HepG2 (cell line): ENCODE results near the gene LIN28B. TPM values are rescaled to one million over a fixed set of nuclear protein-coding genes. Genes with fewer than 3 reads are reported as not detected.

Experiments
- CBX1 ChIP-seq: IDR thresholded peaks from one replicate; pipeline ENCODE4 v1.6.1; 2016; ENCODE audit warnings: antibody characterized with exemption, low read depth
- HMG20B ChIP-seq: conservative IDR thresholded peaks from 2 replicates; pipeline ENCODE4 v1.6.1; 2016; ENCODE audit warnings: missing genetic modification reagents, missing compliant biosample characterization
- HNF4A ChIP-seq: sonication (generic); formaldehyde crosslinking; IDR thresholded peaks from 2 replicates; pipeline ENCODE4 v1.4.0; 2020; ENCODE audit warnings: missing genetic modification reagents
- HNRNPL ChIP-seq: fragments of 200-400 bp; formaldehyde crosslinking; IDR thresholded peaks from 2 replicates; pipeline ENCODE4 v1.6.1; 2017; ENCODE audit warnings: mild to moderate bottlenecking, low read depth, low read length
- SMC3 ChIP-seq: IDR thresholded peaks from 2 replicates; pipeline ENCODE4 v1.6.1; 2011; ENCODE audit warnings: low read length, improper control_type of control experiment
- SRSF1 ChIP-seq: fragments of 200-400 bp; formaldehyde crosslinking; optimal IDR thresholded peaks from 2 replicates; pipeline ENCODE3; 2017; ENCODE audit warnings: mild to moderate bottlenecking, low read depth, low read length, moderate library complexity
- ZKSCAN1 ChIP-seq: fragments of 150-350 bp; IDR thresholded peaks from 2 replicates; pipeline ENCODE4 v1.6.1; 2014; ENCODE audit warnings: low read length
- ZNF160 ChIP-seq: sonication (generic); formaldehyde crosslinking; IDR thresholded peaks from 2 replicates; pipeline ENCODE4 v1.8.0; 2022; ENCODE audit warnings: mild to moderate bottlenecking, inconsistent platforms, missing genetic modification reagents
- ZNF20 ChIP-seq: sonication (generic); formaldehyde crosslinking; IDR thresholded peaks from 2 replicates; pipeline ENCODE4 v1.4.0; 2020; ENCODE audit warnings: mild to moderate bottlenecking, moderate library complexity, missing genetic modification reagents
- ZSCAN21 ChIP-seq: sonication (generic); formaldehyde crosslinking; IDR thresholded peaks from 2 replicates; pipeline ENCODE4 v1.8.0; 2022; ENCODE audit warnings: mild to moderate bottlenecking, missing genetic modification reagents, moderate library complexity, borderline replicate concordance
- ZSCAN31 ChIP-seq: sonication (generic); formaldehyde crosslinking; IDR thresholded peaks from 2 replicates; pipeline ENCODE4 v1.5.0; 2020; ENCODE audit warnings: low read depth, mild to moderate bottlenecking, missing genetic modification reagents
- polyA plus RNA-seq, 8 experiments: library from polyadenylated mRNA; depleted of rRNA in 3 of 8; stranded (reverse) in 7 of 8; unstranded in 1 of 8; fragments of >200 nt; fragmentation: Illumina TruSeq in 4 of 8; extraction: Trizol in 4 of 8; gene quantifications; 2 replicates each; pipeline versions ENCODE4 v1.2.1 to v1.2.3, GENCODE V29; 2011 to 2016; ENCODE audit warnings: low read depth in 4 of 8, missing spikeins in 1 of 8, mixed read lengths in 1 of 8; ENCODE audit not compliant: insufficient read depth in 1 of 8
- total RNA-seq, 5 experiments: library from RNA; depleted of rRNA; stranded (reverse); fragments of >200 nt; fragmentation: Illumina TruSeq; extraction: Trizol; gene quantifications; 2 replicates each; pipeline ENCODE4 v1.2.3, GENCODE V29; 2016; ENCODE audit warnings: low read depth in 1 of 5
- TF ChIP-seq, protein P1 (sequence below), 2 experiments: sonication (generic) in 1 of 2; formaldehyde crosslinking in 1 of 2; IDR thresholded peaks; 2 replicates each; pipeline versions ENCODE4 v1.6.1 to v1.9.0; 2014 to 2022; ENCODE audit warnings: antibody characterized with exemption in 1 of 2, borderline replicate concordance in 1 of 2, inconsistent platforms in 1 of 2, low read depth in 1 of 2, missing genetic modification reagents in 1 of 2
- TF ChIP-seq, protein P2 (sequence below): sonication (generic); formaldehyde crosslinking; IDR thresholded peaks from 2 replicates; pipeline ENCODE4 v1.4.0; 2020; ENCODE audit warnings: missing genetic modification reagents
- TF ChIP-seq, protein P3 (sequence below): sonication (generic); formaldehyde crosslinking; IDR thresholded peaks from 2 replicates; pipeline ENCODE4 v1.5.1; 2020; ENCODE audit warnings: mild to moderate bottlenecking, missing genetic modification reagents, moderate library complexity

The LIN28B gene
- total and polyA plus RNA-seq, 2 of the 13 experiments (the other 11 are each of a cell fraction or from before 2014, with no cell fraction given): 14.5 to 56.8 TPM

DNA sequence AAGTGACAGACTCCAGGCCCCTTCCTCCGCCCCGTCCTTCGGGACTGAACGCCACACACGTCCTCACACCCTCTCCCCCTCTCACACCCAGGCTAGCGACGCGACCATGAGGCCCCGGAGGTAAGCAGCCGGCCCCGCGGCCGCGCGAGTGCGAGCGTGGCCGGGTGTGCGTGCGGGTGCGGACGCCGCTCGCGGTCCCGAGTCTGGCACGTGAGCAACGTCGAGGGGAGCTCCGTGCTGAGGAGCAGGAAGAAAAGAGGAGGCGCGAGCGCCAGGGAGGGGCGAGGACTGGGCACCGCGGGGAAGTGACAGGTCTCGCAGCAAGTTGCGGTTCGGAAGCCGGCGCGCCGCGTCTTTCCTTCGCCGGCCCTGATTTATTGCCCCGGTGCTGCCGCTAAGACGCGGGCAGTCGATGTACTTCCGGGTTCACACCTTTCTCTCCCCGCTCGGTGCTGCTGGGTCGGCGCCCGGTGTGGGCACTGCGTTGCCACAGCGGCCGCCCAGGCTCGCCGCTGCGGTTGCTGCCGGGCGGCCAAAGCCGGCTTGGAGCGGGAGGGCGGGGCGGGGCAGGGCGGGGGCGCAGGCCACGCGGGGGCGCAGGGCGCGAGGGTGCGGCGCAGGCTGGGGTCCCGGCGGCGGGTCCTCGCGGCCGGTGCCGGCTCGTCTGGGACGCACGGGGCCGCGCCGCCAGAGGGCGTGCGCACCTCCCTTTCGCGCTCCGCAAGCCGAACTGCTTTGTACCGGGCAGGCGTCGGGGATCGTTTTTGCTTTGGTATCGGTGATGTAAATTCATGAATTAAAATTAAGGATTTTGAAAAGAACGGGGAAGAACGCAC, 15.8 kb upstream of the LIN28B start (continued):
- TF ChIP-seq, protein P1, sequence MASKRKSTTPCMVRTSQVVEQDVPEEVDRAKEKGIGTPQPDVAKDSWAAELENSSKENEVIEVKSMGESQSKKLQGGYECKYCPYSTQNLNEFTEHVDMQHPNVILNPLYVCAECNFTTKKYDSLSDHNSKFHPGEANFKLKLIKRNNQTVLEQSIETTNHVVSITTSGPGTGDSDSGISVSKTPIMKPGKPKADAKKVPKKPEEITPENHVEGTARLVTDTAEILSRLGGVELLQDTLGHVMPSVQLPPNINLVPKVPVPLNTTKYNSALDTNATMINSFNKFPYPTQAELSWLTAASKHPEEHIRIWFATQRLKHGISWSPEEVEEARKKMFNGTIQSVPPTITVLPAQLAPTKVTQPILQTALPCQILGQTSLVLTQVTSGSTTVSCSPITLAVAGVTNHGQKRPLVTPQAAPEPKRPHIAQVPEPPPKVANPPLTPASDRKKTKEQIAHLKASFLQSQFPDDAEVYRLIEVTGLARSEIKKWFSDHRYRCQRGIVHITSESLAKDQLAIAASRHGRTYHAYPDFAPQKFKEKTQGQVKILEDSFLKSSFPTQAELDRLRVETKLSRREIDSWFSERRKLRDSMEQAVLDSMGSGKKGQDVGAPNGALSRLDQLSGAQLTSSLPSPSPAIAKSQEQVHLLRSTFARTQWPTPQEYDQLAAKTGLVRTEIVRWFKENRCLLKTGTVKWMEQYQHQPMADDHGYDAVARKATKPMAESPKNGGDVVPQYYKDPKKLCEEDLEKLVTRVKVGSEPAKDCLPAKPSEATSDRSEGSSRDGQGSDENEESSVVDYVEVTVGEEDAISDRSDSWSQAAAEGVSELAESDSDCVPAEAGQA (IDR thresholded peaks at IDR 0.05; ENCODE audit: low read depth): no peak
- TF ChIP-seq, protein P1 (CRISPR knock-in tag; IDR thresholded peaks at IDR 0.05; ENCODE audit: borderline replicate concordance): peak; percentile 73; the same call in 1 of the 2 replicates
- TF ChIP-seq ZKSCAN1 (no peak), ZSCAN31 (CRISPR knock-in tag) (no peak; the same call in 1 of the 2 replicates), ZNF160 (no peak), HMG20B (CRISPR knock-in tag) (peak; percentile 13; the same call in 1 of the 2 replicates), ZSCAN21 (CRISPR knock-in tag) (peak; percentile 58; the same call in 1 of the 2 replicates), ZNF20 (CRISPR knock-in tag) (no peak), SMC3 (peak; percentile 26; the same call in 1 of the 2 replicates), CBX1 (no peak), HNRNPL (peak; percentile 68; the same call in 1 of the 2 replicates), HNF4A (no peak), SRSF1 (no peak)
- TF ChIP-seq, protein P2, sequence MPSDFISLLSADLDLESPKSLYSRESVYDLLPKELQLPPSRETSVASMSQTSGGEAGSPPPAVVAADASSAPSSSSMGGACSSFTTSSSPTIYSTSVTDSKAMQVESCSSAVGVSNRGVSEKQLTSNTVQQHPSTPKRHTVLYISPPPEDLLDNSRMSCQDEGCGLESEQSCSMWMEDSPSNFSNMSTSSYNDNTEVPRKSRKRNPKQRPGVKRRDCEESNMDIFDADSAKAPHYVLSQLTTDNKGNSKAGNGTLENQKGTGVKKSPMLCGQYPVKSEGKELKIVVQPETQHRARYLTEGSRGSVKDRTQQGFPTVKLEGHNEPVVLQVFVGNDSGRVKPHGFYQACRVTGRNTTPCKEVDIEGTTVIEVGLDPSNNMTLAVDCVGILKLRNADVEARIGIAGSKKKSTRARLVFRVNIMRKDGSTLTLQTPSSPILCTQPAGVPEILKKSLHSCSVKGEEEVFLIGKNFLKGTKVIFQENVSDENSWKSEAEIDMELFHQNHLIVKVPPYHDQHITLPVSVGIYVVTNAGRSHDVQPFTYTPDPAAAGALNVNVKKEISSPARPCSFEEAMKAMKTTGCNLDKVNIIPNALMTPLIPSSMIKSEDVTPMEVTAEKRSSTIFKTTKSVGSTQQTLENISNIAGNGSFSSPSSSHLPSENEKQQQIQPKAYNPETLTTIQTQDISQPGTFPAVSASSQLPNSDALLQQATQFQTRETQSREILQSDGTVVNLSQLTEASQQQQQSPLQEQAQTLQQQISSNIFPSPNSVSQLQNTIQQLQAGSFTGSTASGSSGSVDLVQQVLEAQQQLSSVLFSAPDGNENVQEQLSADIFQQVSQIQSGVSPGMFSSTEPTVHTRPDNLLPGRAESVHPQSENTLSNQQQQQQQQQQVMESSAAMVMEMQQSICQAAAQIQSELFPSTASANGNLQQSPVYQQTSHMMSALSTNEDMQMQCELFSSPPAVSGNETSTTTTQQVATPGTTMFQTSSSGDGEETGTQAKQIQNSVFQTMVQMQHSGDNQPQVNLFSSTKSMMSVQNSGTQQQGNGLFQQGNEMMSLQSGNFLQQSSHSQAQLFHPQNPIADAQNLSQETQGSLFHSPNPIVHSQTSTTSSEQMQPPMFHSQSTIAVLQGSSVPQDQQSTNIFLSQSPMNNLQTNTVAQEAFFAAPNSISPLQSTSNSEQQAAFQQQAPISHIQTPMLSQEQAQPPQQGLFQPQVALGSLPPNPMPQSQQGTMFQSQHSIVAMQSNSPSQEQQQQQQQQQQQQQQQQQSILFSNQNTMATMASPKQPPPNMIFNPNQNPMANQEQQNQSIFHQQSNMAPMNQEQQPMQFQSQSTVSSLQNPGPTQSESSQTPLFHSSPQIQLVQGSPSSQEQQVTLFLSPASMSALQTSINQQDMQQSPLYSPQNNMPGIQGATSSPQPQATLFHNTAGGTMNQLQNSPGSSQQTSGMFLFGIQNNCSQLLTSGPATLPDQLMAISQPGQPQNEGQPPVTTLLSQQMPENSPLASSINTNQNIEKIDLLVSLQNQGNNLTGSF (CRISPR knock-in tag): peak; percentile 88; the same call in 1 of the 2 replicates
- TF ChIP-seq, protein P3, sequence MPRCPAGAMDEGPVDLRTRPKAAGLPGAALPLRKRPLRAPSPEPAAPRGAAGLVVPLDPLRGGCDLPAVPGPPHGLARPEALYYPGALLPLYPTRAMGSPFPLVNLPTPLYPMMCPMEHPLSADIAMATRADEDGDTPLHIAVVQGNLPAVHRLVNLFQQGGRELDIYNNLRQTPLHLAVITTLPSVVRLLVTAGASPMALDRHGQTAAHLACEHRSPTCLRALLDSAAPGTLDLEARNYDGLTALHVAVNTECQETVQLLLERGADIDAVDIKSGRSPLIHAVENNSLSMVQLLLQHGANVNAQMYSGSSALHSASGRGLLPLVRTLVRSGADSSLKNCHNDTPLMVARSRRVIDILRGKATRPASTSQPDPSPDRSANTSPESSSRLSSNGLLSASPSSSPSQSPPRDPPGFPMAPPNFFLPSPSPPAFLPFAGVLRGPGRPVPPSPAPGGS (CRISPR knock-in tag): peak; percentile 82
